Right lobe of liver (tissue), 4 donors: ENCODE data around the gene UNC13B.

Experiments
- POLR2A ChIP-seq: fragments of 450-650 bp; IDR thresholded peaks from one replicate; pipeline ENCODE4 v1.6.1; 2017; ENCODE audit warnings: antibody characterized with exemption, mild to moderate bottlenecking
- TF ChIP-seq, protein P1 (sequence below), 4 donors: fragments of 200-600 bp in 3 of 4; fragments of 450-650 bp in 1 of 4; IDR thresholded peaks; one replicate each; pipeline versions ENCODE4 v1.5.1 to v1.8.0; 2016 to 2022; ENCODE audit warnings: antibody characterized with exemption in 4 of 4, mild to moderate bottlenecking in 2 of 4
- donor health status: DM: no; HTN: no; CAD: no.
- donor health status: DM: no; HTN: no; CAD: no.
- donor health status: DM: no; HTN: yes; CAD: no.

DNA sequence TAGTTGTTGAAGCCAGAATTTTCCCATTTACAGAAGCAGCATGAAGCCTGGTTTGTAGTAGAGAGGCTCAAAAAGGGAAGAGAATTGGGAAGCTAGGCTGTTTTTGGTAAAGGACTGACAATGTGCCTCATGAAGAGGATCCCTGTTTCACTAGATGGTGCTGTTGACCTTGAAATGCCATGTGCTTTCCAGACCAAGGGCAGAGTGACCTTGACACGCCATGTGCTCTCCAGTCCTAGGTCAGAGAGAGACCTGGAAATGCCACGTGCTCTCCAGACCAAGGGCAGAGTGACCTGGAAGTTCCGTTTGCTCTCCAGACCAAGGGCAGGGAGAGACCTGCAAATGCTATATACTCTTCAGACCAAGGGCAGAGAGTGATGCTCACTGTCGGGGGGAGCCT is 32.0 kb downstream of the UNC13B start:
- TF ChIP-seq, protein P1, sequence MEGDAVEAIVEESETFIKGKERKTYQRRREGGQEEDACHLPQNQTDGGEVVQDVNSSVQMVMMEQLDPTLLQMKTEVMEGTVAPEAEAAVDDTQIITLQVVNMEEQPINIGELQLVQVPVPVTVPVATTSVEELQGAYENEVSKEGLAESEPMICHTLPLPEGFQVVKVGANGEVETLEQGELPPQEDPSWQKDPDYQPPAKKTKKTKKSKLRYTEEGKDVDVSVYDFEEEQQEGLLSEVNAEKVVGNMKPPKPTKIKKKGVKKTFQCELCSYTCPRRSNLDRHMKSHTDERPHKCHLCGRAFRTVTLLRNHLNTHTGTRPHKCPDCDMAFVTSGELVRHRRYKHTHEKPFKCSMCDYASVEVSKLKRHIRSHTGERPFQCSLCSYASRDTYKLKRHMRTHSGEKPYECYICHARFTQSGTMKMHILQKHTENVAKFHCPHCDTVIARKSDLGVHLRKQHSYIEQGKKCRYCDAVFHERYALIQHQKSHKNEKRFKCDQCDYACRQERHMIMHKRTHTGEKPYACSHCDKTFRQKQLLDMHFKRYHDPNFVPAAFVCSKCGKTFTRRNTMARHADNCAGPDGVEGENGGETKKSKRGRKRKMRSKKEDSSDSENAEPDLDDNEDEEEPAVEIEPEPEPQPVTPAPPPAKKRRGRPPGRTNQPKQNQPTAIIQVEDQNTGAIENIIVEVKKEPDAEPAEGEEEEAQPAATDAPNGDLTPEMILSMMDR (IDR thresholded peaks at IDR 0.05) = peak in 1 of 4 donors; percentile 17
- TF ChIP-seq POLR2A = no peak
